T1000 (cell line): ENCODE measurements around the gene MYADM.
"Not testable (repeated sequence)": the region's sequence is repeated elsewhere in the genome, so short reads cannot be mapped to it uniquely, and the experiment has no call there.

Experiments used
- DNase-seq: peaks from one replicate; lab custom pipeline; 2025; ENCODE audit warnings: mixed read lengths; lab: John Stamatoyannopoulos, UW

MYADM gene

DNA sequence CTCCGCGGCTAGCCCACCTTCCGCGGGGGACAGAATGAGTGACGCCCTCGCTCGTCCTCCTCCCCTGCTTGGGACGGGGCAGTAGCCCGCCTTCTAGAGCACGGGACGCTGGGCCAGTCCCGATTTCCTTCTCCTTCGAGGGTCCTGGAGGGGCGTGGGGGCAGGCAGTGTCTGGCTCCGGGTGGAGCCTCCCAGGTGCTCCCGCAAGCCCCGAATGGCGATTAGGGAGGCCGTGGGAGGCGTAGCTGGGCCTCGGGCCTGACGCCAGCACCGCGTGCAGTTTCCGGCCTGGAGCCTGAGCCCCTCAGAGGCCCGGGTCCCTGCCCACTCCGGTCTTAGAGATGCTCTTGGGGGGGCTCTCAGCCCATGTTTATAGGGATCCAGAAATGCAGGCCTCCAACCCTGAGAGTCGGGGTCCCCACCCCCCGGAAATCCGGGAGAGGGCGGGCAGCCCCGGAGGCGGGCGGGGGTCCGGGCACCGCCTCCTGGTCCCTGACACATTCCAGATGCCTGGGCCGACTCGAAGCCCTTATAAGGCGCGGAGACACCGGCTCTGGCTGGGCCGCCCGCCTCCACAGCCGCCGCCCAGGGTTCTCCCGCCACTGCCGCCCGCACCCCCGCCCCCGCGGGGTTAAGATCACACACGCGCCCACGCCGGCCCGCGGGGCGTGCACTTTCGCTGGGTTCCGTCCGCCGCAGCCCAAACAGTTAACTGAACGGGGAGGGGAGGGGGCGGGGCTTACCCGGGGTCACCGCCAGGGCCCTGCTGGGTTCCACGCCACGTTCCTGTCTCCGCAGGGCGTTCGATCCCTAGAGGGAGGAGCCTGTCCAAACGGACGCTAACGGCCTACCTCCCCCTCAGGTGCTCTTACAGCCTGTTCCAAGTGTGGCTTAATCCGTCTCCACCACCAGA lies 1.5 kb downstream of the MYADM start:
- peak; percentile 82 for DNase-seq

DNA sequence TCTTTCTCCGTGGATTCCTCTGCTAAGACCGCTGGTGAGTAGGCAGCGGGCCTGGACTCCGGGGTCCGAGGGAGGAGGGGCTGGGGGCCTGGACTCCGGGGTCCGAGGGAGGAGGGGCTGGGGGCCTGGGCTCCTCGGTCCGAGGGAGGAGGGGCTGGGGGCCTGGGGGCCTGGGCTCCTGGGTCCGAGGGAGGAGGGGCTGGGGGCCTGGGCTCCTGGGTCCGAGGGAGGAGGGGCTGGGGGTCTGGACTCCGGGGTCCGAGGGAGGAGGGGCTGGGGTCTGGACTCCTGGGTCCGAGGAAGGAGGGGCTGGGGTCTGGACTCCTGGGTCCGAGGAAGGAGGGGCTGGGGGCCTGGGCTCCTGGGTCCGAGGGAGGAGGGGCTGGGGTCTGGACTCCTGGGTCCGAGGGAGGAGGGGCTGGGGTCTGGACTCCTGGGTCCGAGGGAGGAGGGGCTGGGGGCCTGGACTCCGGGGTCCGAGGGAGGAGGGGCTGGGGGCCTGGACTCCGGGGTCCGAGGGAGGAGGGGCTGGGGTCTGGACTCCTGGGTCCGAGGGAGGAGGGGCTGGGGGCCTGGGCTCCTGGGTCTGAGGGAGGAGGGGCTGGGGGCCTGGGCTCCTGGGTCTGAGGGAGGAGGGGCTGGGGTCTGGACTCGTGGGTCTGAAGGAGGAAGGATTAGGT lies 2.3 kb downstream of the MYADM start:
- DNase-seq, result not testable (repeated sequence)

DNA sequence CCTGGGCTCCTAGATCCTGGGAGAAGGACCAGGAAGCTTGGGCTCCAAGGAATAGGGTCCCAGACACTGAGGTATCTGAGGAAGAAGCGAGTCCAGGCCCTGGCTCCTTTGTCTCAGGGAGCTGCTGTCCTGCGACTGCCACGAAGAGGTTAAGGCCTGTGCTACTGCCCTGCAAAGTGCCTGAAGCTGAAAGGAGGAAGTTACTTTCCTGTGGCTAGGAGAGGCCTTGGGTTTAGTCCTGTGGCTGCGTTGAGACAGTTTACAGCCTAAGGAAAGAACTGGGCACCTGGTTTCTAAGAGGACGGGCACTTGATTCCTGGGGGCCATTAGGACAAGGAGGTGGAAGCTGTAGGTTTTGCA lies 2.8 kb downstream of the MYADM start:
- DNase-seq, result no peak

DNA sequence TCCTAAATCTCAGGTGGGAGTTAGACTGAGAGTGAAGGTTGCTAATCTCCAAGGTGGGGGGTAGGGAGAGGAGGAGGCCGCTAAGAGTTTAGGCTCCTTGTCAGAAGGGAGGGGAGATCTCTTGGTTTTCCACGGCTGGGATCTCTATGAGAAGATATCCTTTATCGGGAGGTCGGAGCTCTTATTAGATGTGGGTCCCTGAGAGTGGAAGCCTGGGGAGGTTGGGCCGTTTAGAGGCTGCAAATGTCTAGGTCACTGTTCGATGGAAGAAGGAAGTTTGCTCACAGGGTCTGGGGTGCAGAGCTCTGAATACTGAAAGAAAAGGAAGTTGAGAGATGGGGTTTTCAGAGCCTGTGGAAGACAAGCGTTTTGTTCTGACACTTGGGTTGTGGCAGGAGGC lies 3.8 kb downstream of the MYADM start:
- no peak for DNase-seq

DNA sequence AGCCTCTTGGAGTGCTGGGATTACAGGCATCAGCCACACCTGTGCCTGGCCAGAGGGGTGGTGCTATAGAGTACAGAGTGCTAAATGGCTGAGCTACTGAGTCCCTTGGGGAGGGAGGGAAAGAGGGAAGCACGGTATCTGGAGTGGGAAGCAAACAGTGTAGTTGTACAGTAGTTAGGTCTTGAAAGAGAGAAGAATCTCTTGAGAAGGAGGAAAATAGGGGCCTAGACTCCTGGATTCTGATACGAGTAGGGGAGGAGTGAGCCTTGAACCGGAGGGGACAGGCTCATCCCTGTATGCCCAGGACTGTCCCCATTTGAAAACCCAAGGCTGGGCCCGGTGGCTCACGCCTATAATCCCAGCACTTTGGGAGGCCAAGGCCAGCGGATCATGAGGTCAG lies 5.1 kb downstream of the MYADM start:
- no peak for DNase-seq

DNA sequence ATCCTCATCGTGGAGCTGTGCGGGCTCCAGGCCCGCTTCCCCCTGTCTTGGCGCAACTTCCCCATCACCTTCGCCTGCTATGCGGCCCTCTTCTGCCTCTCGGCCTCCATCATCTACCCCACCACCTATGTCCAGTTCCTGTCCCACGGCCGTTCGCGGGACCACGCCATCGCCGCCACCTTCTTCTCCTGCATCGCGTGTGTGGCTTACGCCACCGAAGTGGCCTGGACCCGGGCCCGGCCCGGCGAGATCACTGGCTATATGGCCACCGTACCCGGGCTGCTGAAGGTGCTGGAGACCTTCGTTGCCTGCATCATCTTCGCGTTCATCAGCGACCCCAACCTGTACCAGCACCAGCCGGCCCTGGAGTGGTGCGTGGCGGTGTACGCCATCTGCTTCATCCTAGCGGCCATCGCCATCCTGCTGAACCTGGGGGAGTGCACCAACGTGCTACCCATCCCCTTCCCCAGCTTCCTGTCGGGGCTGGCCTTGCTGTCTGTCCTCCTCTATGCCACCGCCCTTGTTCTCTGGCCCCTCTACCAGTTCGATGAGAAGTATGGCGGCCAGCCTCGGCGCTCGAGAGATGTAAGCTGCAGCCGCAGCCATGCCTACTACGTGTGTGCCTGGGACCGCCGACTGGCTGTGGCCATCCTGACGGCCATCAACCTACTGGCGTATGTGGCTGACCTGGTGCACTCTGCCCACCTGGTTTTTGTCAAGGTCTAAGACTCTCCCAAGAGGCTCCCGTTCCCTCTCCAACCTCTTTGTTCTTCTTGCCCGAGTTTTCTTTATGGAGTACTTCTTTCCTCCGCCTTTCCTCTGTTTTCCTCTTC lies 6.3 kb downstream of the MYADM start:
- no peak for DNase-seq

DNA sequence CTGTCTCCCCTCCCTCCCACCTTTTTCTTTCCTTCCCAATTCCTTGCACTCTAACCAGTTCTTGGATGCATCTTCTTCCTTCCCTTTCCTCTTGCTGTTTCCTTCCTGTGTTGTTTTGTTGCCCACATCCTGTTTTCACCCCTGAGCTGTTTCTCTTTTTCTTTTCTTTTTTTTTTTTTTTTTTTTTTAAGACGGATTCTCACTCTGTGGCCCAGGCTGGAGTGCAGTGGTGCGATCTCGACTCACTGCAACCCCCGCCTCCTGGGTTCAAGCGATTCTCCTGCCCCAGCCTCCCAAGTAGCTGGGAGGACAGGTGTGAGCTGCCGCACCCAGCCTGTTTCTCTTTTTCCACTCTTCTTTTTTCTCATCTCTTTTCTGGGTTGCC lies 6.9 kb downstream of the MYADM start:
- no peak for DNase-seq

DNA sequence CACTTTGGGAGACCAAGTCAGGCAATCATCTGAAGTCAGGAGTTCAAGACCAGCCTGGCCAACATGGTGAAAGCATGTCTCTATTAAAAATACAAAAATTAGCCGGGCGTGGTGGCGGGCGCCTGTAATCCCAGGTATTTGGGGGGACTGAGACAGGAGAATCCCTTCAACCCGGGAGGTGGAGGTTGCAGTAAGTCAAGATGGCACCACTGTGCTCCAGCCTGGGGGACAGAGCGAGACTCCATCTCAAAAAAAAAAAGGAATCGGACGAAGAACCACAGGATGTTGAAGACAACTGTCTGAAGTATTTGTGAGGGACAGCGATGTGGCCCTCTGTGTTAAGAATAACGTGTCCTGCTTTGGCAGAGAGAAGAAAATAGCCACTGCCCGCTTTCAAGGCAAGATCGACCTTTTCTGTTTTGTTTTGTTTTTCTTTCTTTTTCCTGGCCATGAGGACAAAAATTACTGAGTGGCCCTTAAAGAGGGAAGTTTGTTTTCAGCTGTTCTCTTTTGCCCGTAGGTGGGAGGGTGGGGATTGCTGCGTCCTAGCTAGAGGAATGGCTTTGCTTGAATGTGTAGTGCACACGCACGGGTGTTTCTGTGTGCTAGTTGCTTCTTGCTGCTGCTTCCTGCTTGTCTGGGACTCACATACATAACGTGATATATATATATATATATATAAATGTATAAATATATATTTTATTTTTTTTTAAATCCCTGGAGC lies 8.1 kb downstream of the MYADM start:
- no peak for DNase-seq

DNA sequence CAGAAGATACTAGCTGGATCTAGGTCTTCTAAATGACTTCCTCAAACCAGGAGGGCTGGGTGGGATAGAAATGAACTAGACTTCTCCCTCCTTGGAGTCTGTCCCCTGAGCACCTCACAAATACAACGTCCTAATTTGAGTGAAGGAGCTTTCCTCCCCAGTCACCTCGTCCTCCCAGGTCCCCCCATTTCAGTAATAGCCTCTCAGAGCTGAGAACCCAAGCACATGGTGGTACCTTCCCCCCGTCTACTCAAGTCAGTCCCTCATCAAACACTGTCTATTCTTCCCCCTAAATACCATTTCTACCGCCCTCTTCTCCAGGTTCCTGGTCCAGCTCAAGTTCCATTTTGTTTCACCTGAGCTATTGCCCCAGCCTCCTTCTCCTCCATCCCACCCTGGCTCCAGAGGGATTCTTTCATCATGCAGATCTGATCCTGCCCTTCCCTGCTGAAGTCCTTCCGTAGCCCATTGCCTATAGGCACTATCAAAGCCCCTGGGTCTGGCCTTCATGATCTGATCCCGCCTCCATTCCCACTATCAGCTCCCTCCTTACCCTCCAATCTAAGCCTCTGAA lies 9.1 kb downstream of the MYADM start:
- DNase-seq, result no peak

DNA sequence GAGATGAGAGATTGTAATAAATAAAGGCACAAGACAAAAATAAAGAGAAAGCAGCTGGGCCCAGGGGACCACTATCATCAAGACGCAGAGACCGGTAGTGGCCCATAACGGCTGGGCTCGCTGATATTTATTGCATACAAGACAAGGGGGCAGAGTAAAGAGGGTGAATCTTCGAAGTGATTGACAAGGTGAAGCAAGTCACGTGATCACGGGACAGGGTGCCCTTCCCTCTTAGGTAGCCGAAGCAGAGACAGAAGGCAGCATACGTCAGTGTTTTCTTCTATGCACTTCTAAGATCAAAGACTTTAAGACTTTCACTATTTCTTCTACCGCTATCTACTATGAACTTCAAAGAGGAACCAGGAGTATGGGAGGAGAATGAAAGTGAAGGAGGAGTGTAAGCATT lies 9.7 kb downstream of the MYADM start:
- no peak for DNase-seq

DNA sequence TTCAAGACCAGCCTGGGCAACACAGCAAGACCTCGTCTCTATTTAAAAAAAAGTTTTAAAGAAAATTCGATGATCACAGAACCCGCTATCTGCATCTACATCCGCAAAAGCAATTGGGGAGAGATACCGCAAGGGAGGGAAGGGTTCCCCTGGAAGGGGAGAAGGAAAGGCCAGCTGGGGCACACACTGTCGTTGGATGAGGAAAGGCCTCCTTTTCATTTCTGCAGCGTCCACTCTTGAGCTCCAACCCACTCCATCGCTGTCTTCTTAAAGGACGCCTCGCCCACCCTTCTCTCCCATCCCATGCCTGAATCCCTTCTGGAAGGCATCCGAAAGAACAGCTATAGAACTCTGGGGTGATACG lies 11.1 kb downstream of the MYADM start:
- no peak for DNase-seq

DNA sequence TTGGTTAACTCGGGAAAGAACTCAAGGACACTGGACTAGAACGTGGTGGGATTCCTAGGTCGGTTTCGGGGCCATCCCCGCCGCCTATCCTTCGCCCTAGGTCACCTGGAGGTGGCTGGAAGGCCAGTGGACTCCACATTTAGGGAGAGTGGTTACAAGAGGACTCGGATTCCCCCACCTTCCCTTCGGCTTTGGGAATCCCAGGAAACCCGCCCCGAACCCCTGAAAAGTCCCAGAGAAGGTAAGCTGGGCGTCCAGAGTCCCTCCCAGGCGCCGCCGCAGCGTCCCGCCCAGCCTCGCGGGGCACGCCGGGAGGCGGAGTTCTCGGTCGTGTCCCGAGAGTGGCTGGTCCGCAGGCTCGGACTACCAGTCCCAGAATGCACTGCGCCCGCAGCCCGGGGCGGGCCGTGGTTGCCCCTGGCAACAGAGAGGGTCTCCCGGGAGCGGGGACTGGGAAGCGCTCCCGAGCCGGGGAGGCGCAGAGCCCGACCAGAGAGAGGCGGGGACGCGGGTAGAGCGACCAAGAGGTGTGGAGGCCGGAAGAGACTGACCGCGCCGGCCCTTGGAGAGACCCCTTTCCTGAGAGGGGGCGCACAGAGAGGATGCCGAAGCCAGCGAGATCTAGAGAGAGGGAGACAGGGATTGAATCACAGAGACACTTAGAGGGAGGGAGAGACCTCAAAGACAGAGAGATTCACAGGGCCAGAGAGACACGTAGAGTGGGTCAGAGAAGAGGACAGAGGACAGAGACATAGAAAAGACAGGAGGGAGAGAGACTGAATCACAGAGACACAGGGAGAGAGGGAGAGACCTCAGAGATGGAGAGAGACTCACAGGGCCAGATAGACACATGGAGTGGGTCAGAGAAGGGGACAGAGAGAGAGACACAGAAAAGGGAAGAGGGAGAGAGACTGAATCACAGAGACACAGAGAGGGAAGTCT lies 11.7 kb downstream of the MYADM start:
- DNase-seq, result peak; percentile 95

DNA sequence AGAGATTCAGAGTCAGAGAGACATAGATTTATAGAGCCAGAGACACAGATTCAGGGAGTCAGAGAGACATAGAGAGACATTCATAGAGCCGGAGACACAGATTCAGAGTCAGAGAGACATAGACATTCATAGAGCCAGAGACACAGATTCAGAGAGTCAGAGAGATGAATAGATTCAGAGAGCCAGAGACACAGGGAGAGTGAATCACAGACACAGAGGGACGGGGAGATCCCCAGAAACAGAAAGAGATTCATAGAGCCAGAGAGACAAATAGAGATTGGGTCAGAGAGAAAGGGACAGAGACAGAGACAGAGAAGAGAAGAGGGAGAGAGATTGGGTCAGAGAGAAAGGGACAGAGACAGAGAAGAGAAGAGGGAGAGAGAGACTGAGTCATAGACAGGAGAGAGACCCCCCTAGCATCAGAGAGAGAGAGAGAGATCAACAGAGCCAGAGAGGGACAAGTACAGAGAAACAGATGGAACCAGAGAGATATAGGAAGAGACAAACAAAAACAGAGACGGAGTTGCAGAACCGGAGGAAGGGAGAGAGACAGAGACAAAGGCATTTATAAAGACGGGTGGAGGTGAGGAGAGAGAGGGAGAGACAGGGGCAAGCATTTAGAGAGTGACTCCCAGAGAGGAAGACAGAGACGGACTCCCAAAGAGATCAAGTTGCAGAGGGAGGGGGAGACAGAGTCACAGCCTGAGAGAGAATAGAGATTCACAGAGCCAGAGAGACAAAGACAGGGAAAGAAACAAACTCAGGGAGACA lies 13.2 kb downstream of the MYADM start:
- no peak for DNase-seq

DNA sequence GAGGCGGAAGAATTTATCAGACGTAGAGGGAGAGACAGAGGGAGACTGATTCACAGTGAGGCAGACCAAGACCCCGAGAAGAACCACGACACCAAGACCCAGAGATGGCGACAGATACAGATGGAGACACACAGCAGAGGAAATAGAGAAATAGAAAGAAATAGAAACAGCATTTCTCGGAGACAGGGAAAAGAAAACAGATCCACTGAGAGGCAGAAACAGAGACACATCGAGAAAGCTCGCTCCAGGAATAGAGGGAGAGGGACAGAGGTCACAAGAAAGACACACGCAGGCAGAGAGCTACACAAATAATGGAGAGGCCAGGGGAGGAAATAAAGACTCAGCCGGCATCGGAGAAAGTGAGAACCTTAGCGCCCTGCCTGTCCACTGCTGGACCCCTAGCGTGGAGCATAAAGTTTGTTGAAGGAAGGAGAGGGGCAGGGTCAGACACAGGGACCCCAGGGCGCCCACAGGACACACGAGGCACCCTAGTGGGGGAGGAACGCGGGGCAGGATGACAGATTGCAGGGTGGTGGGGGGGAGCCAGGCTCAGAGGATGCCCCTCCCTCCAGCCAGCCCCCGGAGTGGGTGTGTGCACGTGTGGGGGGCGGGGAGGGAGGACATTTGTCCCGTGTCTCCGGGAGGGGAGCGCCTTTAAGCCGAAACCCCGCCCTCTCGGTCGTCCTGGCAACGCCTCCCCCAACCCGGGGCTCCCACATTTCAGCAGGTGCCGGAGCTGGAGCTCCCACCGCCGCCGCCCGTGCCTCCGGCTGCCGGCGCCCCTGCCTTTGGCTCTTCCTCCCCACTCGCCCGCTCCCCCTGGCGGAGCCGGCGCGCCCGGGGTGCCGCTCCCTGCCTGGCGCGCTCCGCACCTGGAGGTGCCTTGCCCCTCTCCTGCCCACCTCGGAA lies 14.1 kb downstream of the MYADM start, which contains the start of gene PRKCG:
PRKCG (plus strand) TSS at position 716 of the 909 bp plus-strand sequence. CDS start 298 bp downstream, outside the sequence.
- DNase-seq, result no peak

DNA sequence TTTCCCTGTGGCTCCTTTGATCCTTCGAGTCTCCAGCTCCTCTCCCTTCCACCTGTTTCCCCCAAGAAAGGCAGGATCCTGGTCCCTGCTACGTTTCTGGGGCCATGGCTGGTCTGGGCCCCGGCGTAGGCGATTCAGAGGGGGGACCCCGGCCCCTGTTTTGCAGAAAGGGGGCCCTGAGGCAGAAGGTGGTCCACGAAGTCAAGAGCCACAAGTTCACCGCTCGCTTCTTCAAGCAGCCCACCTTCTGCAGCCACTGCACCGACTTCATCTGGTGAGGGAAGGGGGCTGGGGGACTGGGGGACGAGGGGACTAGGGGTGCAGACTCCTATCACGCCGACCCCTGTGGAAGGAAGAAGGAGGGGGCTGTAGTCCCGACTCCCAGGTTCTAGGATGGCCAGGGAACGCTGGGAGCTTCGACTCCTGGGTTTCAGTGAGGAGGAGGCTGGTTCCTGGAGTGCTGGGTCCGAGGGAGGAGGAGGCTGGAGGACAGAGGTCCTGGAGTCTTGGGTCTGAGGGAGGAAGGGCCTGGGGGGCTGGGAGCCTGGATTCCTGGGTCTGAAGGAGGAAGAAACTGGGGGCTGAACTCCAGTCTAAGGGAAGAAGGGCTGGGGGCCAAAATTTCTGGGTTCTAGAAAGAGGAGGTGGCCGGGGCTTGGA lies 14.8 kb downstream of the MYADM start:
- DNase-seq, result no peak

DNA sequence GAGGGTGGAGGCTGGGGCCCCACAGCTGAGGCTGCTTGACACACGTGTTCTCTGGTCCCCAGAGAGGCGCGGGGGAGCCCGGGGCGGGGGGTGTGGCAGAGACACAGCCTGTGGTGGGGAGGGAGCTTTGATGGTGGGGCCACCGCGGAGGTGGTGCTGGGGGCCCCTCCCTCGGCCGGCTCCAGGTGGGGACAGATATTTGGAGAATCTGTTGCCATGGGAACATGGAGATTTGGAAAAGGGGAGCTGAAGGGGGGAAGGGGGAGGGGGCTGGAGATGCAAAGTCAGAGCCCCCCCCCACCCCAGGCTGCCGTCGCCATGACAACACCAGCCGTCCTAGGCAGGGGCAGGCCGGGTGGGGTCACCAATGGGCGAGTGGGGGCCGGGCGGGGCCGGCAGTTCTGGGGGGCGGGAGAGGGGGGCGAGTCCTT lies 15.6 kb downstream of the MYADM start:
- no peak for DNase-seq

DNA sequence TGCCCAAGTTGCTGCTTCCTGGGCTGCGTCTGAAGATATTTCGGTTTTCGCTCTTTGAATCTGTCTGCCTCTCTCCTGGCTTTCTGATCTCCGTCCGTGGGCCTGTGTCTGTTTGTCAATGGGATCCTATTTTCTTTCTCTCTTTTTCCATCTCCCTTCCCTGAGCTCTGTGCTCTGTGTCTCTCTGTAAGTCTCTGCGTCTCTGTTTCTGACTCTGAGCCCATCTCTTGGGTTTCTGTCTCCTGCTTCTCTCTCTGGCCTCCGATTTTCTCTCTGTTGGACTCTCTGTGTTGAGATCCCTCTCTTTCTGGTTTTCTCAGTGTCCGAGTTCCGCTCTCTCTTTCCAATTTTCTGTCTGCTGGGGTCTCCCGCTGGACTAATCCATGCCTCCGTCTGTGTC lies 16.1 kb downstream of the MYADM start:
- DNase-seq, result no peak

DNA sequence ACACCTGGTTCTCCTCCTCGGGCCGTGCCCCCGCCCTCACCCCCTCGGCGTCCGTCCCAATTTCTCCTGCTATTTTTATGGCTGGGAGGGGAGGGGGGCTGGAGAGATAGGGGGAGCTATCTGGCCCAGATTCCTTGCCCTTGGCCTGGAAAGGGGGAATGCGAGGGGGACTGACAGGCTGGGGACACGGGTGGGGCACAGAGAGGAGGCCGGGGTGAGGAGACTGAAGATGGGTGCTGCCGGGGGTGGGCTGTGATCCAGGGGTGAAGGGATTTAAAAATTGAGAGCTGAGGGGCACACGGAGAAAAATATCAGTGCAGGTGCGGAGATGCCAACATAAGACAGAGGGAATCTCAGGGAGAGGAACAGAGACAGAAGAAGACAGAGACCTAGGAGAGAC lies 16.6 kb downstream of the MYADM start:
- no peak for DNase-seq
